IMR-90 (cell line): ENCODE results near the gene EEPD1. TPM values are rescaled to one million over a fixed set of nuclear protein-coding genes. Genes with fewer than 3 reads are reported as not detected.
A peak's percentile ranks its signal among the peaks of the same experiment; 100 is the strongest.

Source experiments
- ATAC-seq: fragments of 200-7000 bp; cut with Tn5 transposase; 2 replicates; pipeline ENCODE4 v1.9.1; 2020; ENCODE audit warnings: low read depth, mild to moderate bottlenecking, moderate library complexity
- BruUV-seq: library from RNA; stranded (reverse); fragments of 400-500 nt; replicated peaks from 2 replicates; lab custom pipeline; 2021; lab: Mats Ljungman, UMichigan
- CTCF ChIA-PET: fragments of 300-600 bp; formaldehyde crosslinking; extraction: SDS; loops from one replicate; lab custom pipeline; 2021; ENCODE audit warnings: antibody characterized with exemption; lab: Yijun Ruan, JAX
- POLR2A ChIA-PET: fragments of 300-600 bp; sonication (Branson Sonifier 250); formaldehyde crosslinking; loops from one replicate; lab custom pipeline; 2022; ENCODE audit warnings: antibody characterized with exemption; ENCODE audit not compliant: unreplicated experiment; lab: Charles Lee
- DNase-seq: peaks from one replicate; pipeline ENCODE4 v3.0.0; 2013
- H2AFZ ChIP-seq: replicated peaks from 2 replicates; pipeline ENCODE3; 2013; ENCODE audit warnings: low read length, mild to moderate bottlenecking; ENCODE audit not compliant: poor library complexity
- H2AK5ac ChIP-seq: 2 replicates; pipeline ENCODE4 v1.6.1; 2013; ENCODE audit warnings: low read depth, low read length, inconsistent platforms
- H2AK9ac ChIP-seq: replicated peaks from 2 replicates; pipeline ENCODE3; 2013; ENCODE audit warnings: mild to moderate bottlenecking, low read depth, low read length, moderate library complexity; ENCODE audit not compliant: poor library complexity
- H2BK120ac ChIP-seq: 2 replicates; pipeline ENCODE4 v1.6.1; 2013; ENCODE audit warnings: low read depth, low read length, inconsistent platforms
- H2BK15ac ChIP-seq: 3 replicates; pipeline ENCODE4 v1.6.1; 2013; ENCODE audit warnings: low read depth, low read length, inconsistent platforms
- H2BK20ac ChIP-seq: 2 replicates; pipeline ENCODE4 v1.6.1; 2013; ENCODE audit warnings: low read depth, mild to moderate bottlenecking, inconsistent platforms, low read length, moderate library complexity
- H2BK5ac ChIP-seq: 2 replicates; pipeline ENCODE4 v1.6.1; 2013; ENCODE audit warnings: mild to moderate bottlenecking, low read depth, low read length, inconsistent platforms; ENCODE audit not compliant: poor library complexity, severe bottlenecking
- H3K14ac ChIP-seq: replicated peaks from 2 replicates; pipeline ENCODE4 v1.6.1; 2013; ENCODE audit warnings: low read depth, low read length, inconsistent platforms
- H3K18ac ChIP-seq: 2 replicates; pipeline ENCODE4 v1.6.1; 2013; ENCODE audit warnings: low read depth, low read length, control low read depth
- H3K23ac ChIP-seq: 2 replicates; pipeline ENCODE4 v1.6.1; 2013; ENCODE audit warnings: low read depth, low read length, inconsistent platforms
- H3K27ac ChIP-seq: 2 replicates; pipeline ENCODE4 v1.5.1; 2013; ENCODE audit warnings: mild to moderate bottlenecking, control low read depth, low read length; ENCODE audit not compliant: insufficient read depth
- H3K27me3 ChIP-seq: 2 replicates; pipeline ENCODE4 v1.6.1; 2013; ENCODE audit warnings: low read length; ENCODE audit not compliant: control insufficient read depth, insufficient read depth
- H3K36me3 ChIP-seq: 2 replicates; pipeline ENCODE4 v1.6.1; 2013; ENCODE audit warnings: low read length, mixed read lengths; ENCODE audit not compliant: control insufficient read depth, insufficient read depth
- H3K4ac ChIP-seq: 2 replicates; pipeline ENCODE4 v1.6.1; 2013; ENCODE audit warnings: low read depth, low read length, inconsistent platforms
- H3K4me1 ChIP-seq: 2 replicates; pipeline ENCODE4 v1.6.1; 2013; ENCODE audit warnings: low read length, mixed read lengths; ENCODE audit not compliant: control insufficient read depth, insufficient read depth
- H3K4me2 ChIP-seq: 2 replicates; pipeline ENCODE4 v1.6.1; 2013; ENCODE audit warnings: low read depth, mild to moderate bottlenecking, control low read depth, low read length, moderate library complexity
- H3K4me3 ChIP-seq: 2 replicates; pipeline ENCODE4 v1.5.1; 2013; ENCODE audit warnings: low read depth, mild to moderate bottlenecking, control low read depth, low read length, moderate library complexity; ENCODE audit not compliant: insufficient read depth
- H3K56ac ChIP-seq: 2 replicates; pipeline ENCODE4 v1.6.1; 2013; ENCODE audit warnings: low read length, inconsistent platforms; ENCODE audit not compliant: insufficient read depth; ENCODE audit errors: extremely low read depth
- H3K79me1 ChIP-seq, 2 experiments: 2 replicates each; pipeline ENCODE4 v1.6.1; 2013; ENCODE audit warnings: low read length in 2 of 2, inconsistent platforms in 1 of 2, low read depth in 1 of 2
- H3K9ac ChIP-seq: 2 replicates; pipeline ENCODE4 v1.6.1; 2013; ENCODE audit warnings: low read depth, low read length, control low read depth
- H3K9me1 ChIP-seq: 2 replicates; pipeline ENCODE4 v1.6.1; 2013; ENCODE audit warnings: low read length, inconsistent platforms; ENCODE audit not compliant: insufficient read depth
- H3K9me3 ChIP-seq: 2 replicates; pipeline ENCODE4 v1.6.1; 2013; ENCODE audit warnings: low read length; ENCODE audit not compliant: control insufficient read depth, insufficient read depth
- H4K20me1 ChIP-seq: 2 replicates; pipeline ENCODE4 v1.6.1; 2013; ENCODE audit warnings: low read length, inconsistent platforms; ENCODE audit not compliant: insufficient read depth
- H4K5ac ChIP-seq: 2 replicates; pipeline ENCODE4 v1.6.1; 2013; ENCODE audit warnings: mild to moderate bottlenecking, low read depth, low read length, control low read depth
- H4K8ac ChIP-seq, 2 experiments: 2 replicates each; pipeline ENCODE4 v1.6.1; 2013; ENCODE audit warnings: low read depth in 2 of 2, low read length in 2 of 2, control low read depth in 1 of 2, inconsistent platforms in 1 of 2
- H4K91ac ChIP-seq: 2 replicates; pipeline ENCODE4 v1.6.1; 2013; ENCODE audit warnings: low read depth, low read length, inconsistent platforms; ENCODE audit not compliant: insufficient read depth
- FOS ChIP-seq: fragments of 150-350 bp; IDR thresholded peaks from 2 replicates; pipeline ENCODE4 v1.6.1; 2016; ENCODE audit warnings: low read depth, low read length
- POLR2A ChIP-seq: IDR thresholded peaks from 2 replicates; pipeline ENCODE4 v1.6.1; 2012; ENCODE audit warnings: mild to moderate bottlenecking, low read depth, low read length
- RAD21 ChIP-seq: IDR thresholded peaks from 2 replicates; pipeline ENCODE4 v1.6.1; 2012; ENCODE audit warnings: low read length, improper control_type of control experiment
- RCOR1 ChIP-seq: IDR thresholded peaks from 2 replicates; pipeline ENCODE4 v1.6.1; 2012; ENCODE audit warnings: mild to moderate bottlenecking, low read length, improper control_type of control experiment; ENCODE audit not compliant: insufficient replicate concordance
- whole genome bisulfite sequencing, 2 experiments: methylation state at CpG; one replicate each; pipeline versions ENCODE4 v1.1.5 to v1.1.7; 2013; ENCODE audit warnings: missing lambda C conversion rate in 2 of 2; ENCODE audit not compliant: insufficient read length in 1 of 2; ENCODE audit errors: extremely low coverage in 2 of 2; 5-methylcytosine and 5-hydroxymethylcytosine counted together
- dilution Hi-C: fragments of 300-500 bp; cut with HindIII; formaldehyde crosslinking; loops from one replicate; pipeline ENCODE4 v1.14.3; 2018; ENCODE audit warnings: low sequenced_read_pairs; ENCODE audit not compliant: unreplicated experiment
- in situ Hi-C: fragments of 300-500 bp; cut with MboI; formaldehyde crosslinking; loops from 3 replicates; pipeline ENCODE4 v1.14.3; 2019; ENCODE audit warnings: low sequenced_read_pairs, inconsistent platforms, mixed read lengths
- intact Hi-C: fragments of 100-400 bp; cut with micrococcal nuclease; formaldehyde crosslinking; loops from 2 replicates; pipeline ENCODE4 v1.10.0; 2022
- polyA plus RNA-seq, 3 experiments: library from polyadenylated mRNA; depleted of rRNA; stranded (reverse); fragments of >200 nt; gene quantifications; 2 replicates each; pipeline ENCODE4 v1.2.3, GENCODE V29; 2012; ENCODE audit warnings: low replicate concordance in 1 of 3
- total RNA-seq: library from RNA; depleted of rRNA; stranded (reverse); fragments of >200 nt; gene quantifications from 2 replicates; pipeline ENCODE4 v1.2.3, GENCODE V29; 2012
- TF ChIP-seq, protein P1 (sequence below): conservative IDR thresholded peaks from 2 replicates; pipeline ENCODE4 v1.5.1; 2012; ENCODE audit warnings: mild to moderate bottlenecking, low read depth, low read length, improper control_type of control experiment
- TF ChIP-seq, protein P2 (sequence below): fragments of 150-350 bp; IDR thresholded peaks from 2 replicates; pipeline ENCODE4 v1.6.1; 2016; ENCODE audit warnings: low read depth, mild to moderate bottlenecking, low read length, moderate library complexity, borderline replicate concordance

EEPD1 gene
- total and polyA plus RNA-seq, 2 of the 4 experiments (the other 2 are of a cell fraction): 7.3 to 15.2 TPM

GRCh38 chr7:36155811-36156361 is 2.8 kb downstream of the EEPD1 start:
- no peak overlapping the region for H4K5ac ChIP-seq
- TF ChIP-seq RAD21 (no peak), RCOR1 (no peak), POLR2A (no peak), FOS (no peak)
- TF ChIP-seq, protein P1, sequence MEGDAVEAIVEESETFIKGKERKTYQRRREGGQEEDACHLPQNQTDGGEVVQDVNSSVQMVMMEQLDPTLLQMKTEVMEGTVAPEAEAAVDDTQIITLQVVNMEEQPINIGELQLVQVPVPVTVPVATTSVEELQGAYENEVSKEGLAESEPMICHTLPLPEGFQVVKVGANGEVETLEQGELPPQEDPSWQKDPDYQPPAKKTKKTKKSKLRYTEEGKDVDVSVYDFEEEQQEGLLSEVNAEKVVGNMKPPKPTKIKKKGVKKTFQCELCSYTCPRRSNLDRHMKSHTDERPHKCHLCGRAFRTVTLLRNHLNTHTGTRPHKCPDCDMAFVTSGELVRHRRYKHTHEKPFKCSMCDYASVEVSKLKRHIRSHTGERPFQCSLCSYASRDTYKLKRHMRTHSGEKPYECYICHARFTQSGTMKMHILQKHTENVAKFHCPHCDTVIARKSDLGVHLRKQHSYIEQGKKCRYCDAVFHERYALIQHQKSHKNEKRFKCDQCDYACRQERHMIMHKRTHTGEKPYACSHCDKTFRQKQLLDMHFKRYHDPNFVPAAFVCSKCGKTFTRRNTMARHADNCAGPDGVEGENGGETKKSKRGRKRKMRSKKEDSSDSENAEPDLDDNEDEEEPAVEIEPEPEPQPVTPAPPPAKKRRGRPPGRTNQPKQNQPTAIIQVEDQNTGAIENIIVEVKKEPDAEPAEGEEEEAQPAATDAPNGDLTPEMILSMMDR: peak; percentile 12; the same call in 1 of the 2 replicates
- TF ChIP-seq, protein P2, sequence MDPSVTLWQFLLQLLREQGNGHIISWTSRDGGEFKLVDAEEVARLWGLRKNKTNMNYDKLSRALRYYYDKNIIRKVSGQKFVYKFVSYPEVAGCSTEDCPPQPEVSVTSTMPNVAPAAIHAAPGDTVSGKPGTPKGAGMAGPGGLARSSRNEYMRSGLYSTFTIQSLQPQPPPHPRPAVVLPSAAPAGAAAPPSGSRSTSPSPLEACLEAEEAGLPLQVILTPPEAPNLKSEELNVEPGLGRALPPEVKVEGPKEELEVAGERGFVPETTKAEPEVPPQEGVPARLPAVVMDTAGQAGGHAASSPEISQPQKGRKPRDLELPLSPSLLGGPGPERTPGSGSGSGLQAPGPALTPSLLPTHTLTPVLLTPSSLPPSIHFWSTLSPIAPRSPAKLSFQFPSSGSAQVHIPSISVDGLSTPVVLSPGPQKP: no peak
- no peak overlapping the region for H2BK5ac ChIP-seq
- H2BK20ac ChIP-seq: peak overlapping the region; percentile 9; the same call in 1 of the 2 replicates
- ChIA-PET POLR2A (no interaction called here), CTCF (interaction anchor here (1.1 kb wide), 1 partner anchor 162 kb away, joined by 3 read pairs; no protein-coding TSS in a partner anchor)
- peaks cover 24% of the 10 kb centered on the region for H3K9me1 ChIP-seq
- peaks cover 9% of the 10 kb centered on the region for H3K36me3 ChIP-seq
- peak overlapping the region; percentile 82 for H2AFZ ChIP-seq
- no peak for ATAC-seq
- H3K14ac ChIP-seq: peak overlapping the region; percentile 56; the same call in 1 of the 2 replicates
- peak overlapping the region; percentile 16; the same call in 1 of the 2 replicates for H2BK120ac ChIP-seq
- H3K9ac ChIP-seq: peak overlapping the region; percentile 37
- in situ Hi-C loops (no loop called here), intact Hi-C loops (loop anchor here (5.0 to 10.0 kb wide), 3 partner anchors 36 to 171 kb away; no protein-coding TSS in a partner anchor), dilution Hi-C loops (no loop called here)
- H3K79me1 ChIP-seq: peaks cover 22 to 58% of the 10 kb centered on the region in 2 experiments
- peaks cover 16% of the 10 kb centered on the region for H3K4me1 ChIP-seq
- BruUV-seq: no TSS peak
- H3K27ac ChIP-seq: 0 out of 2 replicates have a peak overlapping the region, but pooled peaks have one; percentile 0
- peaks cover 14% of the 10 kb centered on the region; the same call in 1 of the 2 replicates for H4K20me1 ChIP-seq
- H3K4me3 ChIP-seq: peak overlapping the region; percentile 39
- 7% methylated on average over 5 of the region's 12 CpGs; no CpG with 5 or more reads in 1 of the 2 experiments for WGBS, 2 experiments
- peak overlapping the region; percentile 89 for H3K4me2 ChIP-seq
- H4K8ac ChIP-seq: peak overlapping the region in 1 of 2 experiments; percentile 65; a peak in 2 of 4 replicates
- H3K23ac ChIP-seq: peak overlapping the region; percentile 75; the same call in 1 of the 2 replicates
- 0 out of 2 replicates have a peak overlapping the region, but pooled peaks have one; percentile 5 for H4K91ac ChIP-seq
- H2AK5ac ChIP-seq: peak overlapping the region; percentile 56
- peak overlapping the region; percentile 44 for H3K4ac ChIP-seq
- no peaks in the 10 kb centered on the region for H3K27me3 ChIP-seq
- H3K9me3 ChIP-seq: no peaks in the 10 kb centered on the region
- DNase-seq: peak; percentile 53
- peak overlapping the region; percentile 47 for H2AK9ac ChIP-seq
- H3K56ac ChIP-seq: no peak overlapping the region
- no peak overlapping the region for H2BK15ac ChIP-seq
- peak overlapping the region; percentile 8; the same call in 1 of the 2 replicates for H3K18ac ChIP-seq
